Measurements from ENCODE around the gene ARHGAP24. TPM values are rescaled to one million over a fixed set of nuclear protein-coding genes. Genes with fewer than 3 reads are reported as not detected.
A peak's percentile ranks its signal among the peaks of the same experiment; 100 is the strongest.
"Not testable (repeated sequence)": the region's sequence is repeated elsewhere in the genome, so short reads cannot be mapped to it uniquely, and the experiment has no call there.

ARHGAP24 gene
- polyA plus RNA-seq, 1 of the 3 experiments (the other 2 are of a cell fraction): 1.4 TPM

GRCh38 chr4:85964298-85964697 is 489.3 kb downstream of the ARHGAP24 start:
- no peak for TF ChIP-seq JUND (IDR thresholded peaks at IDR 0.05)
- 0 out of 2 replicates have a peak, but pooled peaks have one; percentile 21 for TF ChIP-seq RAD21 (IDR thresholded peaks at IDR 0.05; ENCODE audit: low read length)

GRCh38 chr4:85965017-85965416 is 490.1 kb downstream of the ARHGAP24 start:
- H2AFZ ChIP-seq (ENCODE audit: low read depth); H3K27me3 ChIP-seq (ENCODE audit: insufficient read depth); H3K4me3 ChIP-seq (ENCODE audit: low read depth in 2 of 2, low read length in 1 of 2); H3K79me2 ChIP-seq (ENCODE audit: insufficient read depth); H3K4me1 ChIP-seq (ENCODE audit: control insufficient read depth in 1 of 2, insufficient read depth in 2 of 2, low read depth in 1 of 2, low read length in 1 of 2); H3K9me3 ChIP-seq; H3K4me2 ChIP-seq; H3K27ac ChIP-seq (ENCODE audit: low read depth in 2 of 2, low read length in 1 of 2); H3K9ac ChIP-seq; H3K36me3 ChIP-seq (replicated peaks in 1 of 2; ENCODE audit: control insufficient read depth in 1 of 2, insufficient read depth in 2 of 2, low read length in 1 of 2); H3K9me2 ChIP-seq; H3F3A ChIP-seq (replicated peaks; ENCODE audit: insufficient read depth); H4K20me1 ChIP-seq (ENCODE audit: insufficient read depth); POLR2A ChIA-PET; DNase-seq: not testable (repeated sequence)
- CTCF ChIA-PET: interaction anchor here (1.1 to 3.2 kb wide), 4 partner anchors 44 to 173 kb away, joined by 3 to 19 read pairs (median 4); no protein-coding TSS in a partner anchor
- WGBS (ENCODE audit: low lambda C conversion rate): 91% methylated on average over 4 of the region's 4 CpGs

More at GRCh38 chr4:85964298-85964697, 489.3 kb downstream of the ARHGAP24 start:
- no peaks in the 10 kb centered on the region for H3K9me2 ChIP-seq
- H4K20me1 ChIP-seq (ENCODE audit: insufficient read depth): no peaks in the 10 kb centered on the region
- H3K27ac ChIP-seq (ENCODE audit: low read depth in 2 of 2, low read length in 1 of 2): no peak overlapping the region
- H3K9ac ChIP-seq: no peak overlapping the region
- H3K9me3 ChIP-seq: no peaks in the 10 kb centered on the region
- POLR2A ChIA-PET: no interaction called here
- no peaks in the 10 kb centered on the region for H3K79me2 ChIP-seq (ENCODE audit: insufficient read depth)
- H3F3A ChIP-seq (replicated peaks; ENCODE audit: insufficient read depth): no peaks in the 10 kb centered on the region
- peaks cover 0 to 2% of the 10 kb centered on the region in 2 experiments; a peak in 2 of 4 replicates for H3K4me1 ChIP-seq (ENCODE audit: control insufficient read depth in 1 of 2, insufficient read depth in 2 of 2, low read depth in 1 of 2, low read length in 1 of 2)
- H2AFZ ChIP-seq (ENCODE audit: low read depth): no peak overlapping the region
- DNase-seq: no peak
- no peaks in the 10 kb centered on the region for H3K27me3 ChIP-seq (ENCODE audit: insufficient read depth)
- H3K4me2 ChIP-seq: no peak overlapping the region
- H3K4me3 ChIP-seq (ENCODE audit: low read depth in 2 of 2, low read length in 1 of 2): no peak overlapping the region
- CTCF ChIA-PET: interaction anchor here (1.1 to 3.2 kb wide), 3 partner anchors 43 to 168 kb away, joined by 3 to 19 read pairs (median 4); no protein-coding TSS in a partner anchor
- H3K36me3 ChIP-seq (replicated peaks in 1 of 2; ENCODE audit: control insufficient read depth in 1 of 2, insufficient read depth in 2 of 2, low read length in 1 of 2): no peaks in the 10 kb centered on the region

DNA sequence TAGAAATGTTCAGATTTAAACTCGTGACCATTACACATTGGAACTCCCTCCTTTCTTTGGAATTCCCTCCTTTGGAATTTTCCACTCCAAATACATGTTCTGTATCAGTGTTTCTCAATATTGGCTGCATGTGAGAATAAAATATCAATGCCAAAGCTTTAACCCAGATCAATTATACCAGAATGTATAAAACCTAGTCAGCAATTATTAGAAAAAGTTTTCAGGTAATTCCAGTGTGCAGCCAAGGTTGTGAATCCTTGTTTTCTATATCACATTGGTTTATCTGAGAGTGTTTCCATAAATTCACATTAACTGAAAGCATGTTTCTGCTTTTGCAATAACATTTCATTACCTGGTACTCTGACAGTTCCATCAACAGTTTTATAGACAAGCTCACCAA is 490.6 kb downstream of the ARHGAP24 start:
- Histone ChIP-seq H3K79me2 (ENCODE audit: insufficient read depth) (no peaks in the 10 kb centered on the region), H3K9ac (no peak overlapping the region), H3K36me3 (replicated peaks in 1 of 2; ENCODE audit: control insufficient read depth in 1 of 2, insufficient read depth in 2 of 2, low read length in 1 of 2) (no peaks in the 10 kb centered on the region), H3K4me3 (ENCODE audit: low read depth in 2 of 2, low read length in 1 of 2) (no peak overlapping the region), H3K9me3 (no peaks in the 10 kb centered on the region), H3K4me1 (ENCODE audit: control insufficient read depth in 1 of 2, insufficient read depth in 2 of 2, low read depth in 1 of 2, low read length in 1 of 2) (peaks cover 2 to 3% of the 10 kb centered on the region in 2 experiments; a peak in 2 of 4 replicates), H3K4me2 (no peak overlapping the region), H2AFZ (ENCODE audit: low read depth) (no peak overlapping the region), H3F3A (replicated peaks; ENCODE audit: insufficient read depth) (no peaks in the 10 kb centered on the region), H3K27me3 (ENCODE audit: insufficient read depth) (no peaks in the 10 kb centered on the region), H3K9me2 (no peaks in the 10 kb centered on the region), H4K20me1 (ENCODE audit: insufficient read depth) (no peaks in the 10 kb centered on the region), H3K27ac (ENCODE audit: low read depth in 2 of 2, low read length in 1 of 2) (no peak overlapping the region)
- WGBS (ENCODE audit: low lambda C conversion rate): 64% methylated on average over 1 of the region's 1 CpG
- TF ChIP-seq RXRA (IDR thresholded peaks at IDR 0.05; ENCODE audit: borderline replicate concordance, low read depth) (no peak), RAD21 (IDR thresholded peaks at IDR 0.05; ENCODE audit: low read length) (no peak)
- ChIA-PET POLR2A (no interaction called here), CTCF (interaction anchor here (0.8 to 3.2 kb wide), 4 partner anchors 9 to 174 kb away, joined by 3 to 19 read pairs (median 4); no protein-coding TSS in a partner anchor)
- DNase-seq: no peak

DNA sequence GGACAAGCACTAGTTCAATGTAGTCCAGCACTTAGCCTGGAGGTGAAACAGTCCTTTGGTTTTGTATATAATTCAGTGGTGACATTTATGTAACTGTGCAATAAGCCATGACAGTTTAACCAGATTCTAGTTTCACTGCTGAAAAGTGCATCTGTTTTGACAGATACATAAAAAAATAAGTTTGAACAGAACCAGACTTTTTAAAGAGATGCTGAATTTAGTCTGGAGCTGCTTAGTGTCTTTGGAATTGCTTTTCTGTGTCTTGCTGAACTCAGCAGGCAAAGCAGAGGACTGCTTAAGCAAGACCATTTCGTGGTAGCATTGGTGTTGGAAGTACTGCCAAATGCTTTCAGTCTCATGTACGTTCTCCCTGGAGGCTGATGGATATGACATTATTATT is 491.4 kb downstream of the ARHGAP24 start:
- Histone ChIP-seq H3K9me3 (no peaks in the 10 kb centered on the region), H3K27ac (ENCODE audit: low read depth in 2 of 2, low read length in 1 of 2) (no peak overlapping the region), H3K79me2 (ENCODE audit: insufficient read depth) (no peaks in the 10 kb centered on the region), H3F3A (replicated peaks; ENCODE audit: insufficient read depth) (no peaks in the 10 kb centered on the region), H3K4me2 (no peak overlapping the region), H4K20me1 (ENCODE audit: insufficient read depth) (no peaks in the 10 kb centered on the region), H3K4me1 (ENCODE audit: control insufficient read depth in 1 of 2, insufficient read depth in 2 of 2, low read depth in 1 of 2, low read length in 1 of 2) (peaks cover 2 to 3% of the 10 kb centered on the region in 2 experiments; a peak in 2 of 4 replicates), H3K9ac (no peak overlapping the region), H3K36me3 (replicated peaks in 1 of 2; ENCODE audit: control insufficient read depth in 1 of 2, insufficient read depth in 2 of 2, low read length in 1 of 2) (no peaks in the 10 kb centered on the region), H3K27me3 (ENCODE audit: insufficient read depth) (no peaks in the 10 kb centered on the region), H3K9me2 (no peaks in the 10 kb centered on the region), H3K4me3 (ENCODE audit: low read depth in 2 of 2, low read length in 1 of 2) (no peak overlapping the region), H2AFZ (ENCODE audit: low read depth) (no peak overlapping the region)
- CTCF ChIA-PET: interaction anchor here (3.2 kb wide), 1 partner anchor 170 kb away, joined by 19 read pairs; no protein-coding TSS in a partner anchor
- 49% methylated on average over 2 of the region's 2 CpGs for WGBS (ENCODE audit: low lambda C conversion rate)
- DNase-seq: no peak
- POLR2A ChIA-PET: no interaction called here
- TF ChIP-seq, protein P1, sequence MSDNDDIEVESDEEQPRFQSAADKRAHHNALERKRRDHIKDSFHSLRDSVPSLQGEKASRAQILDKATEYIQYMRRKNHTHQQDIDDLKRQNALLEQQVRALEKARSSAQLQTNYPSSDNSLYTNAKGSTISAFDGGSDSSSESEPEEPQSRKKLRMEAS (IDR thresholded peaks at IDR 0.05; ENCODE audit: low read depth): no peak
- TF ChIP-seq FOXJ3 (CRISPR knock-in tag; IDR thresholded peaks at IDR 0.05) (no peak), SIN3A (IDR thresholded peaks at IDR 0.05; ENCODE audit: borderline replicate concordance, low read depth, low read length) (no peak), CHD2 (IDR thresholded peaks at IDR 0.05; ENCODE audit: low read length, partially characterized antibody) (no peak), CTCF (IDR thresholded peaks at IDR 0.05) (no peak), GATA2 (CRISPR knock-in tag; IDR thresholded peaks at IDR 0.05) (no peak), TEAD4 (IDR thresholded peaks at IDR 0.05; ENCODE audit: borderline replicate concordance, insufficient read depth) (no peak), ELF1 (IDR thresholded peaks at IDR 0.05) (no peak), MEF2A (IDR thresholded peaks at IDR 0.05; ENCODE audit: borderline replicate concordance, low read depth) (no peak), TCF12 (IDR thresholded peaks at IDR 0.05) (no peak)
- TF ChIP-seq, protein P2, sequence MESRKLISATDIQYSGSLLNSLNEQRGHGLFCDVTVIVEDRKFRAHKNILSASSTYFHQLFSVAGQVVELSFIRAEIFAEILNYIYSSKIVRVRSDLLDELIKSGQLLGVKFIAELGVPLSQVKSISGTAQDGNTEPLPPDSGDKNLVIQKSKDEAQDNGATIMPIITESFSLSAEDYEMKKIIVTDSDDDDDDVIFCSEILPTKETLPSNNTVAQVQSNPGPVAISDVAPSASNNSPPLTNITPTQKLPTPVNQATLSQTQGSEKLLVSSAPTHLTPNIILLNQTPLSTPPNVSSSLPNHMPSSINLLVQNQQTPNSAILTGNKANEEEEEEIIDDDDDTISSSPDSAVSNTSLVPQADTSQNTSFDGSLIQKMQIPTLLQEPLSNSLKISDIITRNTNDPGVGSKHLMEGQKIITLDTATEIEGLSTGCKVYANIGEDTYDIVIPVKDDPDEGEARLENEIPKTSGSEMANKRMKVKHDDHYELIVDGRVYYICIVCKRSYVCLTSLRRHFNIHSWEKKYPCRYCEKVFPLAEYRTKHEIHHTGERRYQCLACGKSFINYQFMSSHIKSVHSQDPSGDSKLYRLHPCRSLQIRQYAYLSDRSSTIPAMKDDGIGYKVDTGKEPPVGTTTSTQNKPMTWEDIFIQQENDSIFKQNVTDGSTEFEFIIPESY (IDR thresholded peaks at IDR 0.05; ENCODE audit: borderline replicate concordance, low read depth): no peak

All from SK-N-SH (cell line).